ENCODE results near the gene MYH7B. TPM values are rescaled to one million over a fixed set of nuclear protein-coding genes. Genes with fewer than 3 reads are reported as not detected.

The MYH7B gene
- total RNA-seq, 1 experiment from 2014 or later, result 0.98 TPM

DNA sequence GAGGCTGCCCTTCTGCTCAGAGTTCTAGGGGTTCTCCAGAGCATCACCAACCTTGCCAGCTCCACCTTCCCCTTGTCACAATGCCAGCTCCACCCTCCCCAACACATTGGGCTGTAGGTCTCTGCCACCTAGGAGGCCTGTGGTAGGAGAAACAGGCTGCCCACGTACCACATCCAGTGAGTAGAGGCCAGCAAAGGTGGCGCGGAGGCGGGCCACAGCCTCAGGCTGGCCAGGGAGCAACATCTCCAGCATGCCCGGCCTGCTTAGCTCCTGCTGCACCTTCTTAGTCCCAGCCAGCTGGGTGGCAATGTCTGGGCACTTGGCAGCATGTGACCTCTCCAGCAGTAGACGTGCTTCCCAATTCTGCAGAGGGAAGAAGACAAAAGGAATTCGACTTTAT lies 23.9 kb upstream of the MYH7B start:
- no peak for ATAC-seq
- TF ChIP-seq NR3C1 (CRISPR knock-in tag; conservative IDR thresholded peaks at IDR 0.05; ENCODE audit: low read depth), result no peak
- TF ChIP-seq NR2C2 (CRISPR knock-in tag; IDR thresholded peaks at IDR 0.05), result no peak
- no peak for TF ChIP-seq TEAD4 (CRISPR knock-in tag; IDR thresholded peaks at IDR 0.05)
- TF ChIP-seq, protein P1, sequence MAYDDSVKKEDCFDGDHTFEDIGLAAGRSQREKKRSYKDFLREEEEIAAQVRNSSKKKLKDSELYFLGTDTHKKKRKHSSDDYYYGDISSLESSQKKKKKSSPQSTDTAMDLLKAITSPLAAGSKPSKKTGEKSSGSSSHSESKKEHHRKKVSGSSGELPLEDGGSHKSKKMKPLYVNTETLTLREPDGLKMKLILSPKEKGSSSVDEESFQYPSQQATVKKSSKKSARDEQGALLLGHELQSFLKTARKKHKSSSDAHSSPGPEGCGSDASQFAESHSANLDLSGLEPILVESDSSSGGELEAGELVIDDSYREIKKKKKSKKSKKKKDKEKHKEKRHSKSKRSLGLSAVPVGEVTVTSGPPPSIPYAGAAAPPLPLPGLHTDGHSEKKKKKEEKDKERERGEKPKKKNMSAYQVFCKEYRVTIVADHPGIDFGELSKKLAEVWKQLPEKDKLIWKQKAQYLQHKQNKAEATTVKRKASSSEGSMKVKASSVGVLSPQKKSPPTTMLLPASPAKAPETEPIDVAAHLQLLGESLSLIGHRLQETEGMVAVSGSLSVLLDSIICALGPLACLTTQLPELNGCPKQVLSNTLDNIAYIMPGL (CRISPR knock-in tag; IDR thresholded peaks at IDR 0.05), result no peak
- no peak for TF ChIP-seq ELF4 (CRISPR knock-in tag; IDR thresholded peaks at IDR 0.05; ENCODE audit: low read depth)
- no peak for TF ChIP-seq NFE2L1 (CRISPR knock-in tag; IDR thresholded peaks at IDR 0.05)
- TF ChIP-seq EMX1 (CRISPR knock-in tag; IDR thresholded peaks at IDR 0.05), result no peak
- TF ChIP-seq, protein P2, sequence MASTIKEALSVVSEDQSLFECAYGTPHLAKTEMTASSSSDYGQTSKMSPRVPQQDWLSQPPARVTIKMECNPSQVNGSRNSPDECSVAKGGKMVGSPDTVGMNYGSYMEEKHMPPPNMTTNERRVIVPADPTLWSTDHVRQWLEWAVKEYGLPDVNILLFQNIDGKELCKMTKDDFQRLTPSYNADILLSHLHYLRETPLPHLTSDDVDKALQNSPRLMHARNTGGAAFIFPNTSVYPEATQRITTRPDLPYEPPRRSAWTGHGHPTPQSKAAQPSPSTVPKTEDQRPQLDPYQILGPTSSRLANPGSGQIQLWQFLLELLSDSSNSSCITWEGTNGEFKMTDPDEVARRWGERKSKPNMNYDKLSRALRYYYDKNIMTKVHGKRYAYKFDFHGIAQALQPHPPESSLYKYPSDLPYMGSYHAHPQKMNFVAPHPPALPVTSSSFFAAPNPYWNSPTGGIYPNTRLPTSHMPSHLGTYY (CRISPR knock-in tag; IDR thresholded peaks at IDR 0.05), result no peak
- TF ChIP-seq, protein P3, sequence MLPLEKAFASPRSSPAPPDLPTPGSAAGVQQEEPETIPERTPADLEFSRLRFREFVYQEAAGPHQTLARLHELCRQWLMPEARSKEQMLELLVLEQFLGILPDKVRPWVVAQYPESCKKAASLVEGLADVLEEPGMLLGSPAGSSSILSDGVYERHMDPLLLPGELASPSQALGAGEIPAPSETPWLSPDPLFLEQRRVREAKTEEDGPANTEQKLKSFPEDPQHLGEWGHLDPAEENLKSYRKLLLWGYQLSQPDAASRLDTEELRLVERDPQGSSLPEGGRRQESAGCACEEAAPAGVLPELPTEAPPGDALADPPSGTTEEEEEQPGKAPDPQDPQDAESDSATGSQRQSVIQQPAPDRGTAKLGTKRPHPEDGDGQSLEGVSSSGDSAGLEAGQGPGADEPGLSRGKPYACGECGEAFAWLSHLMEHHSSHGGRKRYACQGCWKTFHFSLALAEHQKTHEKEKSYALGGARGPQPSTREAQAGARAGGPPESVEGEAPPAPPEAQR (CRISPR knock-in tag; IDR thresholded peaks at IDR 0.05), result no peak
- TF ChIP-seq, protein P4, sequence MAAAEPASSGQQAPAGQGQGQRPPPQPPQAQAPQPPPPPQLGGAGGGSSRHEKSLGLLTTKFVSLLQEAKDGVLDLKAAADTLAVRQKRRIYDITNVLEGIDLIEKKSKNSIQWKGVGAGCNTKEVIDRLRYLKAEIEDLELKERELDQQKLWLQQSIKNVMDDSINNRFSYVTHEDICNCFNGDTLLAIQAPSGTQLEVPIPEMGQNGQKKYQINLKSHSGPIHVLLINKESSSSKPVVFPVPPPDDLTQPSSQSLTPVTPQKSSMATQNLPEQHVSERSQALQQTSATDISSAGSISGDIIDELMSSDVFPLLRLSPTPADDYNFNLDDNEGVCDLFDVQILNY (CRISPR knock-in tag; IDR thresholded peaks at IDR 0.05), result no peak
- no peak for TF ChIP-seq ZNF138 (CRISPR knock-in tag; conservative IDR thresholded peaks at IDR 0.05)
- no peak for TF ChIP-seq KAT7 (CRISPR knock-in tag; IDR thresholded peaks at IDR 0.05; ENCODE audit: borderline replicate concordance)
- no peak for TF ChIP-seq CBFB (CRISPR knock-in tag; IDR thresholded peaks at IDR 0.05; ENCODE audit: low read depth)
- TF ChIP-seq, protein P5, sequence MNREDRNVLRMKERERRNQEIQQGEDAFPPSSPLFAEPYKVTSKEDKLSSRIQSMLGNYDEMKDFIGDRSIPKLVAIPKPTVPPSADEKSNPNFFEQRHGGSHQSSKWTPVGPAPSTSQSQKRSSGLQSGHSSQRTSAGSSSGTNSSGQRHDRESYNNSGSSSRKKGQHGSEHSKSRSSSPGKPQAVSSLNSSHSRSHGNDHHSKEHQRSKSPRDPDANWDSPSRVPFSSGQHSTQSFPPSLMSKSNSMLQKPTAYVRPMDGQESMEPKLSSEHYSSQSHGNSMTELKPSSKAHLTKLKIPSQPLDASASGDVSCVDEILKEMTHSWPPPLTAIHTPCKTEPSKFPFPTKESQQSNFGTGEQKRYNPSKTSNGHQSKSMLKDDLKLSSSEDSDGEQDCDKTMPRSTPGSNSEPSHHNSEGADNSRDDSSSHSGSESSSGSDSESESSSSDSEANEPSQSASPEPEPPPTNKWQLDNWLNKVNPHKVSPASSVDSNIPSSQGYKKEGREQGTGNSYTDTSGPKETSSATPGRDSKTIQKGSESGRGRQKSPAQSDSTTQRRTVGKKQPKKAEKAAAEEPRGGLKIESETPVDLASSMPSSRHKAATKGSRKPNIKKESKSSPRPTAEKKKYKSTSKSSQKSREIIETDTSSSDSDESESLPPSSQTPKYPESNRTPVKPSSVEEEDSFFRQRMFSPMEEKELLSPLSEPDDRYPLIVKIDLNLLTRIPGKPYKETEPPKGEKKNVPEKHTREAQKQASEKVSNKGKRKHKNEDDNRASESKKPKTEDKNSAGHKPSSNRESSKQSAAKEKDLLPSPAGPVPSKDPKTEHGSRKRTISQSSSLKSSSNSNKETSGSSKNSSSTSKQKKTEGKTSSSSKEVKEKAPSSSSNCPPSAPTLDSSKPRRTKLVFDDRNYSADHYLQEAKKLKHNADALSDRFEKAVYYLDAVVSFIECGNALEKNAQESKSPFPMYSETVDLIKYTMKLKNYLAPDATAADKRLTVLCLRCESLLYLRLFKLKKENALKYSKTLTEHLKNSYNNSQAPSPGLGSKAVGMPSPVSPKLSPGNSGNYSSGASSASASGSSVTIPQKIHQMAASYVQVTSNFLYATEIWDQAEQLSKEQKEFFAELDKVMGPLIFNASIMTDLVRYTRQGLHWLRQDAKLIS (CRISPR knock-in tag; IDR thresholded peaks at IDR 0.05; ENCODE audit: borderline replicate concordance), result no peak
- TF ChIP-seq TCF7 (CRISPR knock-in tag; IDR thresholded peaks at IDR 0.05; ENCODE audit: low read depth), result no peak
- TF ChIP-seq ATF1 (CRISPR knock-in tag; IDR thresholded peaks at IDR 0.05), result no peak
- TF ChIP-seq ZNF317 (CRISPR knock-in tag; IDR thresholded peaks at IDR 0.05; ENCODE audit: borderline replicate concordance, low read depth), result no peak
- Mint-ChIP-seq H3K27ac (no peak overlapping the region), H3K36me3 (peaks cover 40% of the 10 kb centered on the region), H3K4me1 (no peaks in the 10 kb centered on the region), H3K4me3 (no peak overlapping the region), H3K27me3 (ENCODE audit: low read depth) (no peaks in the 10 kb centered on the region), H3K9me3 (no peaks in the 10 kb centered on the region)
- no peak for DNase-seq (ENCODE audit: low spot score)
- ChIA-PET POLR2A (no interaction called here), CTCF (interaction anchor here (0.6 kb wide), 1 partner anchor 165 kb away, joined by 3 read pairs; no protein-coding TSS in a partner anchor)

Measured in WTC11 (cell line).